Measurements from ENCODE around the gene LRCH2.
"Not testable (repeated sequence)": the region's sequence is repeated elsewhere in the genome, so short reads cannot be mapped to it uniquely, and the experiment has no call there.

LRCH2 gene

GRCh38 chrX:115233497-115234455, at the start of gene LRCH2:
TSS of gene LRCH2 (minus strand) at chrX:115234096. CDS start at chrX:115234041, 55 bp downstream.
- DNase-seq (ENCODE audit: low read depth): no peak

- DNase-seq (ENCODE audit: low read depth): no peak
These were observed 35.3 kb upstream of the LRCH2 start for GRCh38 chrX:115269051-115269683.

- no peak for DNase-seq (ENCODE audit: low read depth)
These were observed 34.5 kb upstream of the LRCH2 start for GRCh38 chrX:115268421-115268820.

GRCh38 chrX:115266300-115266699, 32.4 kb upstream of the LRCH2 start:
- DNase-seq (ENCODE audit: low read depth): no peak

GRCh38 chrX:115264009-115264408, 30.1 kb upstream of the LRCH2 start:
- no peak for DNase-seq (ENCODE audit: low read depth)

GRCh38 chrX:115261148-115261547, 27.3 kb upstream of the LRCH2 start:
- no peak for DNase-seq (ENCODE audit: low read depth)

GRCh38 chrX:115260330-115260729, 26.4 kb upstream of the LRCH2 start:
- no peak for DNase-seq (ENCODE audit: low read depth)

- DNase-seq (ENCODE audit: low read depth): no peak
These were observed 25.5 kb upstream of the LRCH2 start for GRCh38 chrX:115259238-115259875.

GRCh38 chrX:115257711-115258110, 23.8 kb upstream of the LRCH2 start:
- DNase-seq (ENCODE audit: low read depth): no peak

- DNase-seq (ENCODE audit: low read depth): no peak
These were observed 21.1 kb upstream of the LRCH2 start for GRCh38 chrX:115255003-115255402.

GRCh38 chrX:115251458-115252233, 17.8 kb upstream of the LRCH2 start:
- no peak for DNase-seq (ENCODE audit: low read depth)

GRCh38 chrX:115237056-115237455, 3.2 kb upstream of the LRCH2 start:
- DNase-seq (ENCODE audit: low read depth): no peak

- no peak for DNase-seq (ENCODE audit: low read depth)
These were observed 2.7 kb upstream of the LRCH2 start for GRCh38 chrX:115236560-115236959.

- no peak for DNase-seq (ENCODE audit: low read depth)
These were observed 565 bp upstream of the LRCH2 start for GRCh38 chrX:115234461-115234860.

- no peak for DNase-seq (ENCODE audit: low read depth)
These were observed 881 bp downstream of the LRCH2 start for GRCh38 chrX:115232933-115233496.

GRCh38 chrX:115229337-115230003, 4.4 kb downstream of the LRCH2 start:
- DNase-seq (ENCODE audit: low read depth): no peak

- DNase-seq (ENCODE audit: low read depth): no peak
These were observed 7.0 kb downstream of the LRCH2 start for GRCh38 chrX:115226929-115227328.

- DNase-seq (ENCODE audit: low read depth): not testable (repeated sequence)
These were observed 16.6 kb downstream of the LRCH2 start for GRCh38 chrX:115217346-115217745.

GRCh38 chrX:115214605-115215004, 19.3 kb downstream of the LRCH2 start:
- DNase-seq (ENCODE audit: low read depth): no peak

GRCh38 chrX:115214151-115214550, 19.7 kb downstream of the LRCH2 start:
- DNase-seq (ENCODE audit: low read depth): no peak

- DNase-seq (ENCODE audit: low read depth): not testable (repeated sequence)
These were observed 24.3 kb downstream of the LRCH2 start for GRCh38 chrX:115209547-115209946.

Measured in stimulated activated CD8-positive, alpha-beta memory T cell treated with anti-CD3 and anti-CD28 coated beads, Interleukin-12 subunit alpha, Interleukin-12 subunit beta, amount 100 ng/mL, for 1 hour (primary cell).